Activated gamma-delta T cell treated with Interleukin-2 at 50 U/mL for 16 hours (primary cell): ENCODE data around the gene SLC24A3.

Experiments
- DNase-seq: peaks from one replicate; pipeline ENCODE4 v3.0.0-alpha.2; 2020

The SLC24A3 gene

GRCh38 chr20:19212469-19212815 lies at the start of gene SLC24A3:
TSS of gene SLC24A3 (plus strand) at chr20:19212642.
- no peak for DNase-seq

DNA sequence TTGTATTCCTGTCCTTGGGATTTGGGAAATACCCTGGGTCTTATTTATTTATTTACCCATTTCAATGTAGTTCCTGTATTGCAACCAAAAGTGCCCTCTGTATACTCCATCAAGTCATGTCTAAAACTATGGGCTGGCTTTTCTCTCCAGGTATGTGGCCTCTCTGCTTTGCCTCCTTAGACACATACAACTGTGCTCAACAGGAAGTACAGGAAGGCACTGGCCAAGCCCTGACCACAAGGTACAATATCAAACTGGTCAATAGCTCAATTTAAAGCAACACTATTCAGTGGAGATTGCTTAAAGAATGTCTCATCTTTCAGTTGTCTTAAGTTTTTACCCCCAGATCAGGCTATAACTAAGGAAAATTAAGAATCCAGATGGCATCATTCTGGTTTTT lies 42.3 kb upstream of the SLC24A3 start:
- DNase-seq, result no peak

- no peak for DNase-seq
Observed at GRCh38 chr20:19172637-19173036, 39.8 kb upstream of the SLC24A3 start.

- no peak for DNase-seq
Observed at GRCh38 chr20:19176470-19177052, 35.9 kb upstream of the SLC24A3 start.

- DNase-seq, result no peak
Observed at GRCh38 chr20:19181552-19181951, 30.9 kb upstream of the SLC24A3 start.

DNA sequence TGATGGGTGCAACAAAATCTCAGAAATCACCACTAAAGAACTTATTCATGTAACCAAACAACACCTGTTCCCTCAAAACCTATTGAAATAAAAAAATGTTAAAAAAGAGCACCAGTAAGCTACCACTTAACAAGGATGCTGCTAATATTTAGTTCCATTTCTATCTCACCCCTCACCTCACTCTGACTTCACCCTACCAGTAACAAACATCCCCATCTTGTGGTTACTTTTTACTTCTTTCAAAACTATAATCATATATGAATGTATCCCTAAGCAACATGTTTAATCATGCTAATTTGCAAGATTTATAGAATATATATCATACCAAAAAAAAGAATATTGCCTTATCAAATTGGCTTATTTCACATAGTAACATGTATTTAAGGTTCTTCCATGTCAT lies 27.4 kb upstream of the SLC24A3 start:
- no peak for DNase-seq

GRCh38 chr20:19193349-19193748 lies 19.1 kb upstream of the SLC24A3 start:
- no peak for DNase-seq

DNA sequence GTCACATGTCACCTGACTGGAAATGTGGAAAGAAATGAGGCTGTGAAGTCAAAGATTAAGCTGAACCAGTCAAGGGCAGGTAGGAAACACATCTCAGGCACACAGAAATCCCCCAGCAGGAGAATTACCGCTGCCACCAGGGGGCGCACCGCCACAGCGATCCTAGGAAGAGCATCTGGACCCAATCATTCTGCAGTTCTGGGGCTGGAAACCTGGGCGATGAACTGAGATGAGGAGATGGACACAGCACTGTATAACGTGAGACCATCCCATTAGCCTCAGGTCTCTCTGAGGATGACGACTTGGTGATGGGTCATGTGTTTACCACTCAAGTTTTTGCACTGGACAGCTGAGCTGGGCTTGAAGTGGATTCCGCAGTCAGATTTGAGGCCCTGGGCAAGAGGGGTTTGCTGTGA lies 6.5 kb upstream of the SLC24A3 start:
- peak; percentile 65 for DNase-seq

- DNase-seq, result no peak
Observed at GRCh38 chr20:19207541-19207940, 4.9 kb upstream of the SLC24A3 start.

DNA sequence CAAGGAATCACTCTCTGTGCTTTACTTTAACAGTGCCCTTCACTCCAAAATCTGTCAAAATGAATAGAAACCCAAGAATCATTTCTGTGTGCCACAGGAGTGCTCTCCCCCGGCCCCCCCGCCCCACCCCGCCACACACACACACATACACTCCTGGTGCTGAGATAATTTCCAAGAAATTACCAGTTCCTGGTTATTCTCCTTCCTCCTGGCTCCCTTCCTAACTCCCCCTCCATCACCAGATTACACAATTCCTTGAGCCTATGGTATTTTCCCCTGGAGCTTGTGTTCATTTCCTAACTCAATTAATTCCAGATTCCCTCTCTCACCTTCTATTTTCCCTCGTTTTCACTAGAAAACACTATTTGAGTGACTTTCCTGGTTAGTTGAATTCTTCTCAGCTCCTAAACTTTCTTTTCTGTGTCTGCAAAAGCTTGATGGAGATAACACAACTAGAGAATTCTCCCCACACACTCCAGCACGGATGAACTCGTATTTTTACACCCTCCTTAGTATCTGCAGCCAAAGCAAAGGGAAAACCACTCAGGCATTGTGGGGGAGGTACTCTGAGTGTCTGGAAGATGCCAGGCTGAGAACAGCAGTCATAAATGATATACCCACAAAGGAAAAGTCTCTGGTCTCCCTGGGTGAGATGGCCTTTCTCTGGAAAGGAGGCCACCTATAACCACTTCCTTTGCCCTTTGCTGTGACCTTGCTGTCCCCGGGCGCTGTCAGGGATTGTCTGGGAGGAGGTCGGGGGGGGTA lies 1.9 kb upstream of the SLC24A3 start:
- no peak for DNase-seq

DNA sequence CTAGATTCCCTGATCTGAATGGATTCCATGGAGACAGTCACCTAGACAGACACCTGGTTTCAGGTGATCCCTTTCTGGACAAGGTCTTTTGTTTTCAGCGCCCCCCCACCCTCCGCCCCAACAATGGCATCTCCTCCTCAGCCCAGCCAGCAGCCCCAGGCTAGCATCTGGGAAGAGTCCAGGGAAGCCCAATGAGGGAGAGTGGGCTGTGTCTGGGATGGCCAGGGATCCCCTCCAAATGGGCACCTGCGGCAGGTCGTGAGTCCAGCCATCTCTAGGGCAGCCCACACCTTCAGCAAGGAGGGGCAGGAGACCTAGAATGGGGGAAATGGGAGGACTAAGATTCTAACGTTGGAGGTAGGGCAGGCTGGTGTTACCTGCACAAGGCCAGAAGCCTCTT lies 1.2 kb upstream of the SLC24A3 start:
- DNase-seq, result no peak

GRCh38 chr20:19211661-19212468 lies 577 bp upstream of the SLC24A3 start:
- DNase-seq, result no peak

DNA sequence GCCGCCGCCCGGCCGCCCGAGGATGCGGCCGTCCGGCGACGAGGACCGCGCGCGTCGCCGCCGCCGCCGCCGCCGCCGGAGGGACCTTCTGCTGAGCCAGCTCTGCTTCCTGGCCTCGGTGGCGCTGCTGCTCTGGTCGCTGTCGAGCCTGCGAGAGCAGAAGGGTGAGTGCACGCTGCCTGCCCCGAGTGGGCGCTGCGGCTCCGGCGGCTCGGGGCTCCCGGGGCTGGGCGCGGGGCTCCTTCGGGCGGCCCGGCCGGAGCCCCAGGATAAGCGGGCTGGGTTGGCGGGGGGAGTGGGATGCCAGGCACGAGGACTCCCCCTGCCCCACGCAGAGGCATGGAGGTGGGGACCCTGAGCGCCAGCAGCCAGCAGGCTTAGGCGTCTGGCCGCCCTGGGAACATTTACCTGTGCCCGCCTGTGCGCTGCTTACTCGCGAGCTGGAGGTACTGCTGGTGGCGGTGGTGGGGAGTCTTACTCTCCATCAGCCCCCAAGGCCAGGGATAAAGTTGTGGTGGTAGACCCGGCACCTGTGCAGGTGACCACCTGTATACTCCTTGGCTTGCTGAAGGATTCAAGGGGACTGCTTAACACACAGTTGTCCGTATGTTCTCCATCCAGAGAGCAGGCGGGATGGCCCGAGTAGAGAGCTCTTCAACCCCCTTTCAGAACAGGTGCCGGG lies 520 bp downstream of the SLC24A3 start:
- DNase-seq, result peak; percentile 22

DNA sequence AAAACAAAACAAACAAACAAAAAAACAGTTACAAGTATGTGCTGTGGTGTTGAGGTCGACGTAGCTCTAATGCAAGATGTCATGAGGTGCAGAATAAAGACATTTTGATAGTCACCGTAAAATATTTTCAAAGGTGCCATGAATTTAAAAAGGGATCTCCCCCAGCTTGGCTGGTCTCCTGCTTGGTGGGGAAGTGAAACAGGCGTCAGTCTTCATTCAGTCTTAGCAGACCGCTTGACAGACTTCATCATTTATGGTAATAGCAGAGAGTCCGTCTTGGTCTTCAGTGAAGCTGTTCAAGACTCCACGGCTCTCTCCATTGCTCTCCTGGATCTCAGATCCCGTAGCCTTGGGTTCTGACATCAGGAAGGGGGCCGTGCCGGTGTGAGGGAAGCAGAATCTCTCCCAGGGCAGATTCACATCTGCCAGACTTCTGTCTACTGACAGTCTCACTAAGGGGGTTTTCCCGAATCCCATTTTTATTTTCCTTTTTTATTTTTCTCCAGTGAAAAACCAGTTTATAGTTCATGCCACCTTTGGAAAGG lies 1.6 kb downstream of the SLC24A3 start:
- no peak for DNase-seq

DNA sequence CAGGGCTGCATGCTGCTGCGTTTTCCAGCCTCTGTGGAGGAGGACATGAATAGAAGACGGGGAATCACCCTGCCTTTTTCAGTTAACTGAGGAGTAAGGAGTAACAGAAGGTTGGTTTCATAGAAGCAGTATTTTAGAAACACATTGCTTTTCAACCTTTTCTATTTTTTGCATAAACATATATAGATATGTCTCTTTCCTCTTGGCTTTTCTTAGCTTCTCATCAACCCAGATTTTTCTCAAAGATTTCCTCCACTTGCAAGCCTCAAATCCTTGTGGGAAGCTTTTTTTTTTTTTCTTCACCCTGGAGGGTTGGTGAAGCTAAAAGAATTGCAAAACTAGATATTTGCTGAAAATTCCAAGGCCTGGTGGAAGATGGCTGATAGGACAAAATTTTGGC lies 6.0 kb downstream of the SLC24A3 start:
- no peak for DNase-seq

DNA sequence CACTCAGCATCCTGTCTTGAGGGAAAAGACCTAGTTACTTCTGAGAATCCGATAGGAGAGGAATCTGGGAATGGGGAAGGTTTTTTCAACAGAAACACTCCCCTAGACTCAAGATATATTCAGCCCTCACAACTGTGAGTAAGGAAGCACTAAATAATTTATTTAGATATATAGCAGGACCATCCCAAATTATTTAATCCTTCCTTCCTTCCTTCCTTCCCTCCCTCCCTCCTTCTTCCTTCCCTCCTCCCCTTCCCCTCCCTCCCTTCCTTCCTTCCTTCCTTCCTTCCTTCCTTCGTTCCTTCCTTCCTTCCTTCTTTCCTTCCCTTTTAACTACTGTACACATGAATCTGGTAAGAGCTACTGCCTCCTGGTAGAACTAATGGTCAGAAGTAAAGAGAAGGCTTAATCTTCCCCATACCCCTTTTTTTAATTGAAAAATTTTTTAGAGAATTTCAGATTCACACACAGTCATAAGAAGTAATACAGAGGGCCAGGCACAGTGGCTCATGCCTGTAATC lies 10.1 kb downstream of the SLC24A3 start:
- no peak for DNase-seq

- no peak for DNase-seq
Observed at GRCh38 chr20:19223640-19224039, 11.2 kb downstream of the SLC24A3 start.

DNA sequence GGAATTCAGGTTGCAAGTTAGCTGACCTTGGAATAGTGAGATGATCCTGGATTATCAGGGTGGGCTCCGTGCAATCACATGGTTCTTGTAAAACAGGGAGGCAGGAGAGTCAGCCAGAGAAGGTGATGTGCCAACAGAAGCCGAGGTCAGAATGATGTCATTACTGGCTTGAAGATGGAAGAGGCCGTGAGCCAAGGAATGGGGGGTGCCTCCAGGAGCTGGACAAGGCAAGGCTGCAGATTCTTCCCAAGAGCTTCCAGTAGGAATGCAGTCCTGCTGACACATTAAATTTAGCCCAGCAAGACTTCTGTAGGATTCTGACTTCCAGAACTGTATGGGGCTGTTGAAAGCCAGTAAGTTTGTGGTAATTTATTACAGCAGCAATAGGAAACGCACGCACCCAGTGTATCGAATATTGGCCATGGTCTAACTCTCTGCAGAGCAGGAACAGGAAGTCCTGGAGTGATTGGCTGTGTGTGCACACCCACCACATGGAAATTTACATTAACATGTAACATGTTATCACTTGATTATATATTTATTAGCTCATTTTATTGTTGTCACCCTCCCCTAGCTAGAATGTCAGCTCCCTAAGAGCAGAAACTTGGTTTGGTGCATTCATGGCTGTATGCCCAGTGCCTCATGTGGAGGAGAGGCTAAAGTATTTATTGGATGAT lies 19.1 kb downstream of the SLC24A3 start:
- no peak for DNase-seq

- no peak for DNase-seq
Observed at GRCh38 chr20:19232997-19233794, 20.8 kb downstream of the SLC24A3 start.

- no peak for DNase-seq
Observed at GRCh38 chr20:19236371-19237055, 24.1 kb downstream of the SLC24A3 start.

DNA sequence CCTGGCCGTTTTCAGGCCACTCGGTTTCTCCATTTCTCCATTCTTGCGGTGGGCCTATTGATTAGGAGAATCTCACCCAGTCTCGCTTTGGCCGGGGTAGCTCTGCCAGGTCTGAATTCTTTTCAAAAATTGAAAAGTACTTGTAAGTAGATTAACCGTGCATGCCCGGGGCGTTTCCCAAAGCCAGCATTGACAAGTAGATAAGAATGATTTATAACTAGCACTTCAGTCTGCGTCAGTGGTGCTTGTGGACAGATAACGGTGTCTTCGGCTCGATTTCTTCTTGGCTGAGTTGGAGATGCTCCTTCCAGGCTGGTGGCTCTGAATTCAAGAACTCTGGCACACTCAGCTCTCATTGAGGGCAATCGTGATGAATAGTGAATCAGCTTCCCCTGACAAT lies 29.0 kb downstream of the SLC24A3 start:
- DNase-seq, result no peak
